CD4-positive, alpha-beta T cell (primary cell): ENCODE data around the gene IFT74. TPM values are rescaled to one million over a fixed set of nuclear protein-coding genes. Genes with fewer than 3 reads are reported as not detected.

ENCODE experiments used
- ATAC-seq: fragments of 200-7000 bp; cut with Tn5 transposase; one replicate; pipeline ENCODE4 v1.10.0; 2022; ENCODE audit warnings: mild to moderate bottlenecking; ENCODE audit not compliant: poor library complexity
- CTCF ChIA-PET: fragments of 350-600 bp; sonication (Branson Sonifier 250); formaldehyde crosslinking; loops from one replicate; lab custom pipeline; 2021; ENCODE audit warnings: antibody characterized with exemption, inconsistent platforms; lab: Charles Lee
- POLR2A ChIA-PET: fragments of 350-600 bp; sonication (Branson Sonifier 250); formaldehyde crosslinking; loops from one replicate; lab custom pipeline; 2021; ENCODE audit warnings: antibody characterized with exemption, inconsistent platforms; lab: Charles Lee
- DNase-seq, 14 experiments: peaks; one replicate each; pipeline ENCODE4 v3.0.0-alpha.2; 2013 to 2020; ENCODE audit warnings: mixed read lengths in 2 of 14
- H3K27ac ChIP-seq, 2 donors: one replicate each; pipeline versions ENCODE4 v1.5.1 to v1.7.0; 2013; ENCODE audit warnings: low read length in 2 of 2, low read depth in 1 of 2, mild to moderate bottlenecking in 1 of 2
- H3K27me3 ChIP-seq, 2 experiments: 1 replicate in 1 of 2; 2 replicates in 1 of 2; pipeline versions ENCODE4 v1.6.1 to v1.7.0; 2013; ENCODE audit warnings: low read length in 2 of 2, control low read depth in 1 of 2, mild to moderate bottlenecking in 1 of 2, moderate library complexity in 1 of 2; ENCODE audit not compliant: insufficient read depth in 2 of 2, control insufficient read depth in 1 of 2
- H3K36me3 ChIP-seq: one replicate; pipeline ENCODE4 v1.6.1; 2013; ENCODE audit warnings: low read length, control low read depth; ENCODE audit not compliant: insufficient read depth
- H3K4me1 ChIP-seq: one replicate; pipeline ENCODE4 v1.6.1; 2013; ENCODE audit warnings: low read length, control low read depth; ENCODE audit not compliant: insufficient read depth
- H3K4me3 ChIP-seq: one replicate; pipeline ENCODE4 v1.5.1; 2013; ENCODE audit warnings: mild to moderate bottlenecking, low read length, moderate library complexity
- H3K9me3 ChIP-seq, 2 experiments: 1 replicate in 1 of 2; 2 replicates in 1 of 2; pipeline versions ENCODE4 v1.6.1 to v1.7.0; 2013; ENCODE audit warnings: low read length in 2 of 2, mild to moderate bottlenecking in 2 of 2, control low read depth in 1 of 2, moderate library complexity in 1 of 2; ENCODE audit not compliant: control insufficient read depth in 1 of 2, insufficient read depth in 1 of 2
- H3K27ac Mint-ChIP-seq: one replicate; pipeline ENCODE4 v1.8.0; 2020; ENCODE audit warnings: mixed read lengths
- H3K27me3 Mint-ChIP-seq: one replicate; pipeline ENCODE4 v1.8.0; 2021; ENCODE audit warnings: mixed read lengths
- H3K36me3 Mint-ChIP-seq: one replicate; pipeline ENCODE4 v1.8.0; 2021; ENCODE audit warnings: low read depth, mixed read lengths
- H3K4me1 Mint-ChIP-seq: one replicate; pipeline ENCODE4 v1.8.0; 2021; ENCODE audit warnings: low read depth, mixed read lengths
- H3K4me3 Mint-ChIP-seq: one replicate; pipeline ENCODE4 v1.8.0; 2020; ENCODE audit warnings: mild to moderate bottlenecking, mixed read lengths
- H3K9me3 Mint-ChIP-seq: one replicate; pipeline ENCODE4 v1.8.0; 2020; ENCODE audit warnings: mixed read lengths
- intact Hi-C, 2 experiments: fragments of 100-400 bp; cut with DNase I in 1 of 2; cut with micrococcal nuclease in 1 of 2; formaldehyde crosslinking; loops; one replicate each; pipeline versions ENCODE4 v1.15.1 to v1.9.0; 2023 to 2025; cut with DNase I, micrococcal nuclease
- total RNA-seq, 174 experiments: library from RNA in 2 of 174; stranded (reverse) in 2 of 174; gene quantifications; one replicate each; pipeline ENCODE4 v1.2.3 and lab custom pipeline; 2021 to 2026
- TF ChIP-seq, protein P1 (sequence below): fragments of 200-600 bp; IDR thresholded peaks from one replicate; pipeline ENCODE4 v1.8.0; 2022; ENCODE audit warnings: antibody characterized with exemption, mild to moderate bottlenecking

Gene IFT74
- total RNA-seq, 2 experiments from 2014 or later: 7.3 to 7.7 TPM

DNA sequence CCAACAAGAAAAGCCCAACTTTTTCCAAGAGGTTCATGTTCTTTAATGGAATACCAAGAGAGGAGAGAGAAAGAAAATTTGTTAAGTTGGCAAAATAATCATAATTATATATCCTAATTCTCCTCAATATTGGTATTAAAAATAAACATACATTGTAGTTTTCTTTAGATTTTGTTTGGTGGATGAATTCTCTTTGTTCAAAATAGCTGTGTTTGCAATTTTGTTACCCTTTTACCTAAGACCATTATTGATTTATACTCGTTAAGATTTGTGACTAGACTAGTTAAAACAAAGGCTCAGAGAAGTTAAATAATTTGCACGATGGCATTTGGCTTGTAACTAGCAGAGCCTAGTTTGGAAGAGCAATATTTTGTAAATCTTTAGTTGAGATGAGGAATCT, 39.6 kb downstream of the IFT74 start:
- H3K4me1 Mint-ChIP-seq: no peaks in the 10 kb centered on the region
- ATAC-seq: no peak

GRCh38 chr9:27003426-27004077, 47.3 kb downstream of the IFT74 start:
- H3K4me1 ChIP-seq: no peaks in the 10 kb centered on the region
- no peak overlapping the region for H3K4me3 Mint-ChIP-seq
- no peak overlapping the region for H3K27ac ChIP-seq
- H3K27me3 ChIP-seq: no peaks in the 10 kb centered on the region
- H3K27ac Mint-ChIP-seq: no peak overlapping the region
- ATAC-seq (no peak), DNase-seq (no peak)
- ChIA-PET POLR2A (no interaction called here), CTCF (no interaction called here)
- H3K9me3 ChIP-seq: no peaks in the 10 kb centered on the region
- H3K9me3 Mint-ChIP-seq: no peaks in the 10 kb centered on the region
- no peaks in the 10 kb centered on the region for H3K27me3 Mint-ChIP-seq
- intact Hi-C loops: no loop called here
- H3K4me3 ChIP-seq: no peak overlapping the region
- no peaks in the 10 kb centered on the region for H3K4me1 Mint-ChIP-seq
- H3K36me3 ChIP-seq: no peaks in the 10 kb centered on the region
- TF ChIP-seq, protein P1, sequence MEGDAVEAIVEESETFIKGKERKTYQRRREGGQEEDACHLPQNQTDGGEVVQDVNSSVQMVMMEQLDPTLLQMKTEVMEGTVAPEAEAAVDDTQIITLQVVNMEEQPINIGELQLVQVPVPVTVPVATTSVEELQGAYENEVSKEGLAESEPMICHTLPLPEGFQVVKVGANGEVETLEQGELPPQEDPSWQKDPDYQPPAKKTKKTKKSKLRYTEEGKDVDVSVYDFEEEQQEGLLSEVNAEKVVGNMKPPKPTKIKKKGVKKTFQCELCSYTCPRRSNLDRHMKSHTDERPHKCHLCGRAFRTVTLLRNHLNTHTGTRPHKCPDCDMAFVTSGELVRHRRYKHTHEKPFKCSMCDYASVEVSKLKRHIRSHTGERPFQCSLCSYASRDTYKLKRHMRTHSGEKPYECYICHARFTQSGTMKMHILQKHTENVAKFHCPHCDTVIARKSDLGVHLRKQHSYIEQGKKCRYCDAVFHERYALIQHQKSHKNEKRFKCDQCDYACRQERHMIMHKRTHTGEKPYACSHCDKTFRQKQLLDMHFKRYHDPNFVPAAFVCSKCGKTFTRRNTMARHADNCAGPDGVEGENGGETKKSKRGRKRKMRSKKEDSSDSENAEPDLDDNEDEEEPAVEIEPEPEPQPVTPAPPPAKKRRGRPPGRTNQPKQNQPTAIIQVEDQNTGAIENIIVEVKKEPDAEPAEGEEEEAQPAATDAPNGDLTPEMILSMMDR: no peak
- H3K36me3 Mint-ChIP-seq: no peaks in the 10 kb centered on the region

More for the DNA sequence above, 39.6 kb downstream of the IFT74 start:
- no peaks in the 10 kb centered on the region for H3K4me1 ChIP-seq
- Mint-ChIP-seq H3K27ac (no peak overlapping the region), H3K36me3 (peaks cover 3% of the 10 kb centered on the region), H3K4me3 (no peak overlapping the region), H3K27me3 (no peaks in the 10 kb centered on the region), H3K9me3 (no peaks in the 10 kb centered on the region)
- ChIA-PET CTCF (no interaction called here), POLR2A (no interaction called here)
- no peaks in the 10 kb centered on the region for H3K36me3 ChIP-seq
- DNase-seq: no peak
- H3K27me3 ChIP-seq: no peaks in the 10 kb centered on the region
- no peaks in the 10 kb centered on the region for H3K9me3 ChIP-seq
- TF ChIP-seq, protein P1: no peak
- no peak overlapping the region for H3K4me3 ChIP-seq
- intact Hi-C loops: no loop called here
- no peak overlapping the region for H3K27ac ChIP-seq

DNA sequence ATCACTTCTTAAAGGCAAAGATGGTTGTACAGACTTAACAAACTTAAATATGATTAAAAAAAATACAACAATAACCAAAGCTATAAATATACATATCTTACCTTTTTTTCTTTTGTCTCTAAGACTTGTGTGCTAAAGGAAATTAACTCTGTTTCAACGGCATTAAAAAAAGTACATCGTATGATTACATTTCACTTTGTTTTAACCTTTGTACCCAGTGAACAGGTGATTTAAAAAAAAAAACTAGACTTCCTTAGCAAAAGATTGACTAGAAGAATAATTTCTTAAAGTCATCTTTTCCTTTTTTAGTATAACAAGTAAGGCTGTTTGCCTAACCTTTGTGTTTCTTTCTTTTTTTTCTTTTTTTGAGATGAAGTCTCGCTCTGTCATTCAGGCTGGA, 49.3 kb downstream of the IFT74 start, which contains the start of gene LRRC19:
Gene LRRC19, minus strand, starts transcription at position 182 of the 400 bp plus-strand sequence. CDS start 5,978 bp downstream, outside the sequence.
- TF ChIP-seq, protein P1: no peak
- H3K4me1 Mint-ChIP-seq: no peaks in the 10 kb centered on the region
- H3K9me3 Mint-ChIP-seq: no peaks in the 10 kb centered on the region
- ChIA-PET CTCF (no interaction called here), POLR2A (no interaction called here)
- H3K27ac Mint-ChIP-seq: no peak within 1 kb of the TSS
- Histone ChIP-seq H3K9me3 (no peaks in the 10 kb centered on the region), H3K36me3 (no peaks in the 10 kb centered on the region), H3K27ac (no peak within 1 kb of the TSS), H3K27me3 (no peaks in the 10 kb centered on the region), H3K4me1 (no peaks in the 10 kb centered on the region), H3K4me3 (no peak within 1 kb of the TSS)
- H3K36me3 Mint-ChIP-seq: peaks cover 4% of the 10 kb centered on the region
- intact Hi-C loops: no loop called here
- DNase-seq: no peak
- ATAC-seq: no peak
- no peak within 1 kb of the TSS for H3K4me3 Mint-ChIP-seq
- no peaks in the 10 kb centered on the region for H3K27me3 Mint-ChIP-seq
